ENCODE measurements around the gene MIPOL1.

- no peak for TF ChIP-seq MYC (IDR thresholded peaks at IDR 0.05; ENCODE audit: low read depth, low read length)
- no peak for TF ChIP-seq CTCF (IDR thresholded peaks at IDR 0.05; ENCODE audit: low read depth, low read length)
- no peak for TF ChIP-seq POLR2A (IDR thresholded peaks at IDR 0.05; ENCODE audit: extremely low read depth, insufficient read length)
These were observed 220.1 kb downstream of the MIPOL1 start for GRCh38 chr14:37417833-37418232.
